Activated CD4-positive, alpha-beta T cell treated with anti-CD3 and anti-CD28 coated beads, Interleukin-2, amount 10 ng/mL, durations not matched to agents 24 days and 14 days (primary cell): ENCODE data around the gene GPLD1. TPM values are rescaled to one million over a fixed set of nuclear protein-coding genes. Genes with fewer than 3 reads are reported as not detected.

Experiments
- DNase-seq: peaks from one replicate; pipeline ENCODE4 v3.0.0; 2022
- H3K27ac Mint-ChIP-seq: one replicate; pipeline ENCODE4 v1.8.0; 2022; ENCODE audit warnings: mild to moderate bottlenecking, mixed read lengths
- H3K27me3 Mint-ChIP-seq: one replicate; pipeline ENCODE4 v1.8.0; 2022; ENCODE audit warnings: mixed read lengths
- H3K36me3 Mint-ChIP-seq: one replicate; pipeline ENCODE4 v1.8.0; 2022; ENCODE audit warnings: low read depth, mild to moderate bottlenecking, mixed read lengths
- H3K4me1 Mint-ChIP-seq: one replicate; pipeline ENCODE4 v1.8.0; 2021; ENCODE audit warnings: mixed read lengths
- H3K4me3 Mint-ChIP-seq: one replicate; pipeline ENCODE4 v1.8.0; 2022; ENCODE audit warnings: mild to moderate bottlenecking, moderate library complexity, mixed read lengths
- H3K9me3 Mint-ChIP-seq: one replicate; pipeline ENCODE4 v1.8.0; 2021; ENCODE audit warnings: mixed read lengths
- intact Hi-C: fragments of 100-400 bp; cut with micrococcal nuclease; formaldehyde crosslinking; loops from one replicate; pipeline ENCODE4 v1.15.1; 2023
- total RNA-seq: library from RNA; stranded (reverse); gene quantifications from 2 replicates; pipeline ENCODE4 v1.2.3, GENCODE V29; 2022

GPLD1 gene
- total RNA-seq, result 0.17 and 0.44 TPM in 2 replicates

GRCh38 chr6:24489470-24489869 is at the start of gene GPLD1:
TSS of gene GPLD1 (minus strand) at chr6:24489578. CDS start at chr6:24489511, 67 bp downstream.
- Mint-ChIP-seq H3K27ac (no peak within 1 kb of the TSS), H3K9me3 (no peaks in the 10 kb centered on the region), H3K27me3 (no peaks in the 10 kb centered on the region), H3K4me3 (no peak within 1 kb of the TSS), H3K4me1 (peaks cover 4% of the 10 kb centered on the region), H3K36me3 (no peaks in the 10 kb centered on the region)
- intact Hi-C loops, result no loop called here
- DNase-seq, result no peak

- no peak overlapping the region for H3K27ac Mint-ChIP-seq
- intact Hi-C loops, result no loop called here
- H3K9me3 Mint-ChIP-seq, result no peaks in the 10 kb centered on the region
- no peak overlapping the region for H3K4me3 Mint-ChIP-seq
- no peaks in the 10 kb centered on the region for H3K4me1 Mint-ChIP-seq
- no peak for DNase-seq
- no peaks in the 10 kb centered on the region for H3K27me3 Mint-ChIP-seq
- no peaks in the 10 kb centered on the region for H3K36me3 Mint-ChIP-seq
These were observed 48.5 kb upstream of the GPLD1 start for GRCh38 chr6:24537771-24538385.

- H3K27me3 Mint-ChIP-seq, result no peaks in the 10 kb centered on the region
- DNase-seq, result no peak
- intact Hi-C loops, result no loop called here
- H3K9me3 Mint-ChIP-seq, result no peaks in the 10 kb centered on the region
- no peak overlapping the region for H3K27ac Mint-ChIP-seq
- no peaks in the 10 kb centered on the region for H3K4me1 Mint-ChIP-seq
- no peaks in the 10 kb centered on the region for H3K36me3 Mint-ChIP-seq
- H3K4me3 Mint-ChIP-seq, result no peak overlapping the region
These were observed 47.8 kb upstream of the GPLD1 start for GRCh38 chr6:24537082-24537699.

- Mint-ChIP-seq H3K4me1 (no peaks in the 10 kb centered on the region), H3K36me3 (no peaks in the 10 kb centered on the region), H3K27me3 (no peaks in the 10 kb centered on the region), H3K4me3 (no peak overlapping the region), H3K9me3 (no peaks in the 10 kb centered on the region), H3K27ac (no peak overlapping the region)
- intact Hi-C loops, result no loop called here
- no peak for DNase-seq
These were observed 47.1 kb upstream of the GPLD1 start for GRCh38 chr6:24536466-24536865.

- H3K9me3 Mint-ChIP-seq, result no peaks in the 10 kb centered on the region
- no peak for DNase-seq
- H3K27me3 Mint-ChIP-seq, result no peaks in the 10 kb centered on the region
- no peaks in the 10 kb centered on the region for H3K36me3 Mint-ChIP-seq
- no peaks in the 10 kb centered on the region for H3K4me1 Mint-ChIP-seq
- no peak overlapping the region for H3K4me3 Mint-ChIP-seq
- intact Hi-C loops, result no loop called here
- H3K27ac Mint-ChIP-seq, result no peak overlapping the region
These were observed 45.8 kb upstream of the GPLD1 start for GRCh38 chr6:24535210-24535609.

- no peaks in the 10 kb centered on the region for H3K27me3 Mint-ChIP-seq
- H3K36me3 Mint-ChIP-seq, result peaks cover 1% of the 10 kb centered on the region
- intact Hi-C loops, result no loop called here
- no peaks in the 10 kb centered on the region for H3K4me1 Mint-ChIP-seq
- no peak for DNase-seq
- no peaks in the 10 kb centered on the region for H3K9me3 Mint-ChIP-seq
- no peak overlapping the region for H3K27ac Mint-ChIP-seq
- no peak overlapping the region for H3K4me3 Mint-ChIP-seq
These were observed 45.0 kb upstream of the GPLD1 start for GRCh38 chr6:24534329-24534728.

GRCh38 chr6:24529985-24530384 is 40.6 kb upstream of the GPLD1 start:
- intact Hi-C loops, result no loop called here
- peaks cover 4% of the 10 kb centered on the region for H3K4me1 Mint-ChIP-seq
- no peak overlapping the region for H3K27ac Mint-ChIP-seq
- H3K36me3 Mint-ChIP-seq, result peaks cover 3% of the 10 kb centered on the region
- no peaks in the 10 kb centered on the region for H3K27me3 Mint-ChIP-seq
- H3K9me3 Mint-ChIP-seq, result no peaks in the 10 kb centered on the region
- no peak overlapping the region for H3K4me3 Mint-ChIP-seq
- no peak for DNase-seq

- DNase-seq, result peak; percentile 73
- intact Hi-C loops, result no loop called here
- peaks cover 10% of the 10 kb centered on the region for H3K4me1 Mint-ChIP-seq
- no peak overlapping the region for H3K4me3 Mint-ChIP-seq
- no peaks in the 10 kb centered on the region for H3K27me3 Mint-ChIP-seq
- H3K36me3 Mint-ChIP-seq, result peaks cover 1% of the 10 kb centered on the region
- H3K27ac Mint-ChIP-seq, result no peak overlapping the region
- H3K9me3 Mint-ChIP-seq, result no peaks in the 10 kb centered on the region
These were observed 35.4 kb upstream of the GPLD1 start for GRCh38 chr6:24524805-24525204.

GRCh38 chr6:24524329-24524728 is 35.0 kb upstream of the GPLD1 start:
- H3K9me3 Mint-ChIP-seq, result no peaks in the 10 kb centered on the region
- peaks cover 10% of the 10 kb centered on the region for H3K4me1 Mint-ChIP-seq
- intact Hi-C loops, result no loop called here
- DNase-seq, result no peak
- no peaks in the 10 kb centered on the region for H3K27me3 Mint-ChIP-seq
- H3K27ac Mint-ChIP-seq, result no peak overlapping the region
- peaks cover 1% of the 10 kb centered on the region for H3K36me3 Mint-ChIP-seq
- H3K4me3 Mint-ChIP-seq, result no peak overlapping the region

GRCh38 chr6:24522228-24523176 is 33.1 kb upstream of the GPLD1 start:
- intact Hi-C loops, result no loop called here
- no peak for DNase-seq
- no peak overlapping the region for H3K27ac Mint-ChIP-seq
- H3K9me3 Mint-ChIP-seq, result no peaks in the 10 kb centered on the region
- no peak overlapping the region for H3K4me3 Mint-ChIP-seq
- H3K27me3 Mint-ChIP-seq, result no peaks in the 10 kb centered on the region
- H3K36me3 Mint-ChIP-seq, result no peaks in the 10 kb centered on the region
- peaks cover 16% of the 10 kb centered on the region for H3K4me1 Mint-ChIP-seq

GRCh38 chr6:24520929-24521546 is 31.7 kb upstream of the GPLD1 start:
- Mint-ChIP-seq H3K9me3 (no peaks in the 10 kb centered on the region), H3K4me1 (peaks cover 18% of the 10 kb centered on the region), H3K36me3 (no peaks in the 10 kb centered on the region), H3K4me3 (no peak overlapping the region), H3K27ac (no peak overlapping the region), H3K27me3 (no peaks in the 10 kb centered on the region)
- peak; percentile 78 for DNase-seq
- intact Hi-C loops, result loop anchor here (2.0 kb wide), 1 partner anchor 90 kb away; no protein-coding TSS in a partner anchor

GRCh38 chr6:24517659-24518543 is 28.5 kb upstream of the GPLD1 start:
- Mint-ChIP-seq H3K4me1 (peaks cover 18% of the 10 kb centered on the region), H3K36me3 (no peaks in the 10 kb centered on the region), H3K9me3 (no peaks in the 10 kb centered on the region), H3K4me3 (peak overlapping the region; percentile 30), H3K27ac (peak overlapping the region; percentile 82), H3K27me3 (no peaks in the 10 kb centered on the region)
- no peak for DNase-seq
- intact Hi-C loops, result no loop called here

- Mint-ChIP-seq H3K4me3 (no peak overlapping the region), H3K4me1 (peaks cover 14% of the 10 kb centered on the region), H3K27ac (no peak overlapping the region), H3K36me3 (peaks cover 3% of the 10 kb centered on the region), H3K27me3 (no peaks in the 10 kb centered on the region), H3K9me3 (no peaks in the 10 kb centered on the region)
- intact Hi-C loops, result no loop called here
- no peak for DNase-seq
These were observed 24.2 kb upstream of the GPLD1 start for GRCh38 chr6:24513602-24514001.
